HG02938 (cell line): ENCODE results near the gene ZNF407.
"Not testable (repeated sequence)": the region's sequence is repeated elsewhere in the genome, so short reads cannot be mapped to it uniquely, and the experiment has no call there.

Source experiments
- ATAC-seq: cut with Tn5 transposase; IDR thresholded peaks from one replicate; pipeline ENCODE4 v1.9.1; 2021; ENCODE audit warnings: mild to moderate bottlenecking, moderate library complexity; ENCODE audit not compliant: unreplicated experiment

ZNF407 gene

GRCh38 chr18:74597662-74598349 is at the start of gene ZNF407:
Gene ZNF407, plus strand, starts transcription at chr18:74597870. Its CDS starts 33,150 bp downstream, at chr18:74631020.
- peak; percentile 68 for ATAC-seq

- no peak for ATAC-seq
These were observed 48.0 kb upstream of the ZNF407 start for GRCh38 chr18:74549591-74550104.

- no peak for ATAC-seq
These were observed 46.8 kb upstream of the ZNF407 start for GRCh38 chr18:74550886-74551285.

- no peak for ATAC-seq
These were observed 46.2 kb upstream of the ZNF407 start for GRCh38 chr18:74551452-74551851.

GRCh38 chr18:74551936-74552555 is 45.6 kb upstream of the ZNF407 start:
- peak; percentile 99 for ATAC-seq

GRCh38 chr18:74556126-74556525 is 41.5 kb upstream of the ZNF407 start:
- no peak for ATAC-seq

- no peak for ATAC-seq
These were observed 39.6 kb upstream of the ZNF407 start for GRCh38 chr18:74558096-74558495.

- ATAC-seq: no peak
These were observed 35.4 kb upstream of the ZNF407 start for GRCh38 chr18:74562131-74562730.

GRCh38 chr18:74562775-74563174 is 34.9 kb upstream of the ZNF407 start:
- no peak for ATAC-seq

GRCh38 chr18:74563999-74564398 is 33.7 kb upstream of the ZNF407 start:
- ATAC-seq: no peak

GRCh38 chr18:74565164-74565563 is 32.5 kb upstream of the ZNF407 start:
- ATAC-seq: not testable (repeated sequence)

GRCh38 chr18:74565993-74566392 is 31.7 kb upstream of the ZNF407 start:
- ATAC-seq: not testable (repeated sequence)

- ATAC-seq: no peak
These were observed 29.8 kb upstream of the ZNF407 start for GRCh38 chr18:74567822-74568221.

GRCh38 chr18:74569401-74569800 is 28.3 kb upstream of the ZNF407 start:
- no peak for ATAC-seq

GRCh38 chr18:74570266-74570665 is 27.4 kb upstream of the ZNF407 start:
- no peak for ATAC-seq

- no peak for ATAC-seq
These were observed 25.6 kb upstream of the ZNF407 start for GRCh38 chr18:74571895-74572680.

GRCh38 chr18:74573053-74573452 is 24.6 kb upstream of the ZNF407 start:
- no peak for ATAC-seq

GRCh38 chr18:74574916-74575315 is 22.8 kb upstream of the ZNF407 start:
- ATAC-seq: no peak

- no peak for ATAC-seq
These were observed 20.7 kb upstream of the ZNF407 start for GRCh38 chr18:74577019-74577418.

GRCh38 chr18:74579496-74580065 is 18.1 kb upstream of the ZNF407 start:
- no peak for ATAC-seq

GRCh38 chr18:74582642-74583041 is 15.0 kb upstream of the ZNF407 start:
- no peak for ATAC-seq
